Nephron (organoid): ENCODE results near the gene MRPL16.
"Not testable (repeated sequence)": the region's sequence is repeated elsewhere in the genome, so short reads cannot be mapped to it uniquely, and the experiment has no call there.

Source experiments
- H3K27ac Mint-ChIP-seq, 3 experiments: 2 replicates each; pipeline ENCODE4 v1.8.0; 2020; ENCODE audit warnings: mixed read lengths in 3 of 3, mild to moderate bottlenecking in 2 of 3, moderate library complexity in 1 of 3
- H3K27me3 Mint-ChIP-seq: 2 replicates; pipeline ENCODE4 v1.8.0; 2021; ENCODE audit warnings: low read depth, mild to moderate bottlenecking, moderate library complexity, mixed read lengths
- H3K36me3 Mint-ChIP-seq: 2 replicates; pipeline ENCODE4 v1.8.0; 2020; ENCODE audit warnings: low read depth, mixed read lengths
- H3K4me1 Mint-ChIP-seq: 2 replicates; pipeline ENCODE4 v1.8.0; 2020; ENCODE audit warnings: mixed read lengths
- H3K4me3 Mint-ChIP-seq, 3 experiments: 2 replicates each; pipeline ENCODE4 v1.8.0; 2020; ENCODE audit warnings: mild to moderate bottlenecking in 3 of 3, mixed read lengths in 3 of 3, moderate library complexity in 2 of 3
- H3K9me3 Mint-ChIP-seq: 2 replicates; pipeline ENCODE4 v1.8.0; 2020; ENCODE audit warnings: mixed read lengths
- TF ChIP-seq, protein P1 (sequence below), 3 experiments: fragments of 200-600 bp; sonication (generic); IDR thresholded peaks; one replicate each; pipeline ENCODE4 v1.5.0; 2021; ENCODE audit warnings: antibody characterized with exemption in 3 of 3; ENCODE audit not compliant: unreplicated experiment in 3 of 3

Gene MRPL16

GRCh38 chr11:59849129-59849528 is 38.6 kb upstream of the MRPL16 start:
- no peaks in the 10 kb centered on the region for H3K36me3 Mint-ChIP-seq
- TF ChIP-seq, protein P1, sequence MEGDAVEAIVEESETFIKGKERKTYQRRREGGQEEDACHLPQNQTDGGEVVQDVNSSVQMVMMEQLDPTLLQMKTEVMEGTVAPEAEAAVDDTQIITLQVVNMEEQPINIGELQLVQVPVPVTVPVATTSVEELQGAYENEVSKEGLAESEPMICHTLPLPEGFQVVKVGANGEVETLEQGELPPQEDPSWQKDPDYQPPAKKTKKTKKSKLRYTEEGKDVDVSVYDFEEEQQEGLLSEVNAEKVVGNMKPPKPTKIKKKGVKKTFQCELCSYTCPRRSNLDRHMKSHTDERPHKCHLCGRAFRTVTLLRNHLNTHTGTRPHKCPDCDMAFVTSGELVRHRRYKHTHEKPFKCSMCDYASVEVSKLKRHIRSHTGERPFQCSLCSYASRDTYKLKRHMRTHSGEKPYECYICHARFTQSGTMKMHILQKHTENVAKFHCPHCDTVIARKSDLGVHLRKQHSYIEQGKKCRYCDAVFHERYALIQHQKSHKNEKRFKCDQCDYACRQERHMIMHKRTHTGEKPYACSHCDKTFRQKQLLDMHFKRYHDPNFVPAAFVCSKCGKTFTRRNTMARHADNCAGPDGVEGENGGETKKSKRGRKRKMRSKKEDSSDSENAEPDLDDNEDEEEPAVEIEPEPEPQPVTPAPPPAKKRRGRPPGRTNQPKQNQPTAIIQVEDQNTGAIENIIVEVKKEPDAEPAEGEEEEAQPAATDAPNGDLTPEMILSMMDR (IDR thresholded peaks at IDR 0.05; ENCODE audit: unreplicated experiment in 3 of 3): no peak
- H3K9me3 Mint-ChIP-seq: no peaks in the 10 kb centered on the region
- no peaks in the 10 kb centered on the region for H3K4me1 Mint-ChIP-seq
- H3K27ac Mint-ChIP-seq: peak overlapping the region in 2 of 3 experiments; percentile 5 to 80
- no peak overlapping the region for H3K4me3 Mint-ChIP-seq
- no peaks in the 10 kb centered on the region for H3K27me3 Mint-ChIP-seq

- peak overlapping the region in 1 of 3 experiments; percentile 80 for H3K27ac Mint-ChIP-seq
- not testable (repeated sequence) for H3K4me1 Mint-ChIP-seq, H3K36me3 Mint-ChIP-seq, H3K4me3 Mint-ChIP-seq, H3K27me3 Mint-ChIP-seq, H3K9me3 Mint-ChIP-seq
Observed at GRCh38 chr11:59848439-59848838, 37.9 kb upstream of the MRPL16 start.

DNA sequence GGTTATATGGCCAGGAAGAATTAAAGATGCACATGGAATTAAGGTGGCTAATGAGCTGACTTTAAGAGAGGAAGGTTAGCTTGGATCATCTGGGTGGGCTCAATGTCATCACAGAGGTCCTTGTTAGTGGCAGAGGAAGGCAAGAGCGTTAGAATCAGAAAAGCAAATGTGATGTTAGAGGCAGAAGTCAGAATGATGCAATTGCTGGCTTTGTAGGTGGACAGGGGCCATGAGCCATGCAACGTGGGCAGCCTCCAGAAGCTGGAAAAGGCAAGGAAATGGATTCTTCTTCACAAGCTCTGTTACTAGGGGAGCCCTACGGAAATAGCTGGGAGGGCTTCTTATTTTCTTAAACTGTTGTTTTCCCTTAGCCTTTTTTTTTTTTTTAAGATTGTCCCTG is 37.0 kb upstream of the MRPL16 start:
- TF ChIP-seq, protein P1 (IDR thresholded peaks at IDR 0.05; ENCODE audit: unreplicated experiment in 3 of 3): no peak
- H3K4me1 Mint-ChIP-seq: no peaks in the 10 kb centered on the region
- no peaks in the 10 kb centered on the region for H3K9me3 Mint-ChIP-seq
- H3K36me3 Mint-ChIP-seq: no peaks in the 10 kb centered on the region
- no peak overlapping the region for H3K27ac Mint-ChIP-seq
- H3K27me3 Mint-ChIP-seq: no peaks in the 10 kb centered on the region
- H3K4me3 Mint-ChIP-seq: no peak overlapping the region

- Mint-ChIP-seq H3K4me1 (no peaks in the 10 kb centered on the region), H3K36me3 (no peaks in the 10 kb centered on the region), H3K27ac (no peak overlapping the region), H3K9me3 (no peaks in the 10 kb centered on the region), H3K4me3 (no peak overlapping the region), H3K27me3 (peaks cover 3% of the 10 kb centered on the region)
- TF ChIP-seq, protein P1 (IDR thresholded peaks at IDR 0.05; ENCODE audit: unreplicated experiment in 3 of 3): no peak
Observed at GRCh38 chr11:59846556-59846955, 36.0 kb upstream of the MRPL16 start.

GRCh38 chr11:59845399-59845798 is 34.8 kb upstream of the MRPL16 start, which contains the start of gene CBLIF:
Gene CBLIF, minus strand, starts transcription at chr11:59845499. Its CDS starts 46 bp downstream, at chr11:59845453.
- peaks cover 3% of the 10 kb centered on the region for H3K27me3 Mint-ChIP-seq
- H3K4me3 Mint-ChIP-seq: no peak within 1 kb of the TSS
- no peaks in the 10 kb centered on the region for H3K9me3 Mint-ChIP-seq
- TF ChIP-seq, protein P1 (IDR thresholded peaks at IDR 0.05; ENCODE audit: unreplicated experiment in 3 of 3): no peak
- H3K4me1 Mint-ChIP-seq: no peaks in the 10 kb centered on the region
- H3K27ac Mint-ChIP-seq: no peak within 1 kb of the TSS
- H3K36me3 Mint-ChIP-seq: no peaks in the 10 kb centered on the region

GRCh38 chr11:59842316-59842715 is 31.7 kb upstream of the MRPL16 start:
- no peaks in the 10 kb centered on the region for H3K4me1 Mint-ChIP-seq
- H3K27me3 Mint-ChIP-seq: peaks cover 3% of the 10 kb centered on the region
- TF ChIP-seq, protein P1 (IDR thresholded peaks at IDR 0.05; ENCODE audit: unreplicated experiment in 3 of 3): no peak
- H3K36me3 Mint-ChIP-seq: no peaks in the 10 kb centered on the region
- H3K4me3 Mint-ChIP-seq: no peak overlapping the region
- H3K27ac Mint-ChIP-seq: no peak overlapping the region
- no peaks in the 10 kb centered on the region for H3K9me3 Mint-ChIP-seq
